ENCODE results near the gene HSD11B1. TPM values are rescaled to one million over a fixed set of nuclear protein-coding genes. Genes with fewer than 3 reads are reported as not detected.

The HSD11B1 gene
- total RNA-seq: not detected in 2 replicates

GRCh38 chr1:209704584-209704983 lies at the start of gene HSD11B1:
HSD11B1 (plus strand) TSS chr1:209704846; CDS start chr1:209704943, 97 bp downstream.
- ChIA-PET POLR2A (no interaction called here), CTCF (no interaction called here)
- DNase-seq (no peak), ATAC-seq (ENCODE audit: low read depth) (no peak)
- H3K4me1 Mint-ChIP-seq: peaks cover 11% of the 10 kb centered on the region
- intact Hi-C loops (cut with micrococcal nuclease): no loop called here
- H3K4me3 Mint-ChIP-seq: peak within 1 kb of the TSS; percentile 3
- TF ChIP-seq, protein P1, sequence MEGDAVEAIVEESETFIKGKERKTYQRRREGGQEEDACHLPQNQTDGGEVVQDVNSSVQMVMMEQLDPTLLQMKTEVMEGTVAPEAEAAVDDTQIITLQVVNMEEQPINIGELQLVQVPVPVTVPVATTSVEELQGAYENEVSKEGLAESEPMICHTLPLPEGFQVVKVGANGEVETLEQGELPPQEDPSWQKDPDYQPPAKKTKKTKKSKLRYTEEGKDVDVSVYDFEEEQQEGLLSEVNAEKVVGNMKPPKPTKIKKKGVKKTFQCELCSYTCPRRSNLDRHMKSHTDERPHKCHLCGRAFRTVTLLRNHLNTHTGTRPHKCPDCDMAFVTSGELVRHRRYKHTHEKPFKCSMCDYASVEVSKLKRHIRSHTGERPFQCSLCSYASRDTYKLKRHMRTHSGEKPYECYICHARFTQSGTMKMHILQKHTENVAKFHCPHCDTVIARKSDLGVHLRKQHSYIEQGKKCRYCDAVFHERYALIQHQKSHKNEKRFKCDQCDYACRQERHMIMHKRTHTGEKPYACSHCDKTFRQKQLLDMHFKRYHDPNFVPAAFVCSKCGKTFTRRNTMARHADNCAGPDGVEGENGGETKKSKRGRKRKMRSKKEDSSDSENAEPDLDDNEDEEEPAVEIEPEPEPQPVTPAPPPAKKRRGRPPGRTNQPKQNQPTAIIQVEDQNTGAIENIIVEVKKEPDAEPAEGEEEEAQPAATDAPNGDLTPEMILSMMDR (IDR thresholded peaks at IDR 0.05): no peak
- H3K27me3 Mint-ChIP-seq: peaks cover 6% of the 10 kb centered on the region
- no peaks in the 10 kb centered on the region for H3K36me3 Mint-ChIP-seq (ENCODE audit: low read depth)
- no peaks in the 10 kb centered on the region for H3K9me3 Mint-ChIP-seq
- no peak within 1 kb of the TSS for H3K27ac Mint-ChIP-seq

GRCh38 chr1:209655411-209656231 lies 49.0 kb upstream of the HSD11B1 start:
- no peaks in the 10 kb centered on the region for H3K36me3 Mint-ChIP-seq (ENCODE audit: low read depth)
- TF ChIP-seq, protein P1 (IDR thresholded peaks at IDR 0.05): no peak
- H3K9me3 Mint-ChIP-seq: no peaks in the 10 kb centered on the region
- ATAC-seq (ENCODE audit: low read depth): no peak
- DNase-seq: no peak
- CTCF ChIA-PET: no interaction called here
- H3K4me1 Mint-ChIP-seq: peaks cover 9% of the 10 kb centered on the region
- no peak overlapping the region for H3K4me3 Mint-ChIP-seq
- no peak overlapping the region for H3K27ac Mint-ChIP-seq
- intact Hi-C loops (cut with micrococcal nuclease): no loop called here
- H3K27me3 Mint-ChIP-seq: peaks cover 12% of the 10 kb centered on the region
- POLR2A ChIA-PET: no interaction called here

DNA sequence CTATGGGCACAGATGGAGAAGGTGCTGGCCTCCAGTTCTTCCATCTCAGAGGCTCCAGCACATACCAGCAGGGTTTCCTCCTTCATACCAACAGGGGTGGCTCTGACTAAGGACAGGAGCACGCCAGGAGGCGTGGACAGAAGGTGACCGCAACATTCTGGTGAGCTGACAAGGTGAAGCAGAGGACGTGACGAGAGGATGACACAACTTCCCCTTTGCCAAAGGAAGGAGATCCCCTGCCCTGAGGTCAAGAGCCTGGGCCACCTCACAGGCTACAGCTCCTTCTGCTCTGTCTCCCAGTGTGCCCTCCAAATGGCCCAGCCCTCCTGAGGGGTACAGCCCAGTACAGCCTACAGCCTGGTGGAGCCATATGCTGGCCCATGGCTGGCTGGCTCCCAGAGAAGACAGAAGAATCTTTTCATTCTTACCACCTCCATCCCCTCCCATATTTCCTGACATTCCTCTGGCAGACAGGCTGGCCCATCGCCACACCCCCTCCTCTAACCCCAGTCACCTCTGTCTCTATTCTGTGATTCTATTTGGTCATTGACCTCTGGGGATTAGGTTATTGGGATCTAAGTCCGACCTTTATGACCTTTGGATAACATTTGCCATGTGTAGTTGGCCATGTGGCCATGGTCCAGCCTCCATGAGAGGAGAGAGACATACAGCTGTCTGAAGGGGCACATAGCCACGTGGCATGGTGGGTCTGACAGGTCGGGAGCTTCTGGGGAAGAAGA lies 47.3 kb upstream of the HSD11B1 start:
- H3K4me1 Mint-ChIP-seq: peaks cover 9% of the 10 kb centered on the region
- CTCF ChIA-PET: no interaction called here
- no peaks in the 10 kb centered on the region for H3K36me3 Mint-ChIP-seq (ENCODE audit: low read depth)
- ATAC-seq (ENCODE audit: low read depth) (no peak), DNase-seq (no peak)
- H3K4me3 Mint-ChIP-seq: no peak overlapping the region
- TF ChIP-seq, protein P1 (IDR thresholded peaks at IDR 0.05): no peak
- H3K9me3 Mint-ChIP-seq: no peaks in the 10 kb centered on the region
- peaks cover 16% of the 10 kb centered on the region for H3K27me3 Mint-ChIP-seq
- intact Hi-C loops (cut with micrococcal nuclease): no loop called here
- POLR2A ChIA-PET: no interaction called here
- no peak overlapping the region for H3K27ac Mint-ChIP-seq

- ATAC-seq (ENCODE audit: low read depth): no peak
- no peak overlapping the region for H3K4me3 Mint-ChIP-seq
- intact Hi-C loops (cut with micrococcal nuclease): no loop called here
- H3K36me3 Mint-ChIP-seq (ENCODE audit: low read depth): no peaks in the 10 kb centered on the region
- H3K9me3 Mint-ChIP-seq: no peaks in the 10 kb centered on the region
- TF ChIP-seq, protein P1 (IDR thresholded peaks at IDR 0.05): no peak
- ChIA-PET POLR2A (no interaction called here), CTCF (no interaction called here)
- H3K27ac Mint-ChIP-seq: no peak overlapping the region
- peaks cover 16% of the 10 kb centered on the region for H3K27me3 Mint-ChIP-seq
- no peak for DNase-seq
- peaks cover 9% of the 10 kb centered on the region for H3K4me1 Mint-ChIP-seq
These were observed 46.7 kb upstream of the HSD11B1 start for GRCh38 chr1:209657918-209658317.

GRCh38 chr1:209659909-209660308 lies 44.7 kb upstream of the HSD11B1 start:
- Mint-ChIP-seq H3K4me3 (no peak overlapping the region), H3K4me1 (peaks cover 9% of the 10 kb centered on the region)

More at GRCh38 chr1:209659909-209660308, 44.7 kb upstream of the HSD11B1 start:
- ChIA-PET POLR2A (interaction anchor here (1.0 kb wide), 1 partner anchor 13 kb away, joined by 7 read pairs; no protein-coding TSS in a partner anchor), CTCF (no interaction called here)
- peaks cover 13% of the 10 kb centered on the region for H3K27me3 Mint-ChIP-seq
- DNase-seq (no peak), ATAC-seq (ENCODE audit: low read depth) (peak; percentile 14)
- intact Hi-C loops (cut with micrococcal nuclease): no loop called here
- TF ChIP-seq, protein P1 (IDR thresholded peaks at IDR 0.05): no peak
- H3K9me3 Mint-ChIP-seq: no peaks in the 10 kb centered on the region
- H3K27ac Mint-ChIP-seq: no peak overlapping the region
- H3K36me3 Mint-ChIP-seq (ENCODE audit: low read depth): no peaks in the 10 kb centered on the region

Measured in activated B cell treated with CpG ODN at 0.5 μM for 24 hours (primary cell).